Gastrocnemius medialis (tissue), 4 donors: ENCODE data around the gene TAS2R16. TPM values are rescaled to one million over a fixed set of nuclear protein-coding genes. Genes with fewer than 3 reads are reported as not detected.

Experiments
- ATAC-seq, 2 donors: fragments of 150-250 bp; one replicate each; pipeline ENCODE4 v1.9.1; 2016
- DNase-seq, 2 donors: peaks; one replicate each; pipeline ENCODE4 v3.0.0-alpha.2; 2019
- H3K27ac ChIP-seq, 4 donors: fragments of 200-600 bp; sonication (generic); 1 replicate in 1 of 4; 2 replicates in 3 of 4; pipeline ENCODE4 v1.5.1; 2016 to 2018; ENCODE audit warnings: mild to moderate bottlenecking in 2 of 4, moderate library complexity in 1 of 4
- H3K27me3 ChIP-seq, 3 donors: fragments of 200-600 bp; sonication (generic) in 2 of 3; 1 replicate in 1 of 3; 2 replicates in 2 of 3; pipeline versions ENCODE4 v1.5.1 to v1.6.0; 2016 to 2019; ENCODE audit warnings: mild to moderate bottlenecking in 1 of 3, moderate library complexity in 1 of 3
- H3K36me3 ChIP-seq, 2 donors: fragments of 200-600 bp; sonication (generic) in 1 of 2; one replicate each; pipeline ENCODE4 v1.5.1; 2017 to 2018
- H3K4me1 ChIP-seq, 2 donors: fragments of 200-600 bp; sonication (generic) in 1 of 2; one replicate each; pipeline ENCODE4 v1.5.1; 2016 to 2017; ENCODE audit warnings: mild to moderate bottlenecking in 2 of 2
- H3K4me3 ChIP-seq, 4 donors: fragments of 200-600 bp; sonication (generic) in 3 of 4; 1 replicate in 1 of 4; 2 replicates in 3 of 4; pipeline ENCODE4 v1.5.1; 2016 to 2019; ENCODE audit warnings: mild to moderate bottlenecking in 2 of 4
- H3K9me3 ChIP-seq, 3 donors: fragments of 200-600 bp; sonication (generic) in 2 of 3; 1 replicate in 1 of 3; 2 replicates in 2 of 3; pipeline ENCODE4 v1.5.1; 2016 to 2019
- POLR2A ChIP-seq, 2 donors: fragments of 450-650 bp; IDR thresholded peaks; one replicate each; pipeline ENCODE4 v1.6.1; 2017; ENCODE audit warnings: antibody characterized with exemption in 2 of 2, mild to moderate bottlenecking in 2 of 2, moderate library complexity in 2 of 2
- in situ Hi-C, 4 donors: fragments of 200-750 bp; cut with MboI; loops; one replicate each; pipeline versions ENCODE4 v1.15.0 to v1.8.0; 2017; ENCODE audit warnings: low sequenced_read_pairs in 4 of 4
- intact Hi-C: fragments of 100-400 bp; cut with DNase I; formaldehyde crosslinking; loops from one replicate; pipeline ENCODE4 v1.15.1; 2023; ENCODE audit warnings: low total_unique reads
- total RNA-seq, 4 donors: library from RNA; depleted of rRNA; stranded (reverse); fragments of >200 nt; gene quantifications; one replicate each; pipeline versions ENCODE4 v1.1.0 to v1.2.3, GENCODE V29; 2016
- TF ChIP-seq, protein P1 (sequence below), 5 experiments: fragments of 450-650 bp in 3 of 5; fragments of 200-600 bp in 2 of 5; sonication (generic) in 2 of 5; IDR thresholded peaks in 4 of 5; conservative IDR thresholded peaks in 1 of 5; 1 replicate in 4 of 5; 2 replicates in 1 of 5; pipeline ENCODE4 v1.5.1; 2016 to 2019; ENCODE audit warnings: antibody characterized with exemption in 5 of 5, mild to moderate bottlenecking in 3 of 5, moderate library complexity in 3 of 5

The TAS2R16 gene
- total RNA-seq, 4 donors from 2014 or later = not detected

- Histone ChIP-seq H3K27me3 (no peaks in the 10 kb centered on the region), H3K4me1 (no peaks in the 10 kb centered on the region), H3K9me3 (no peaks in the 10 kb centered on the region), H3K27ac (no peak overlapping the region), H3K4me3 (no peak overlapping the region), H3K36me3 (no peaks in the 10 kb centered on the region)
- intact Hi-C loops (no loop called here), in situ Hi-C loops (no loop called here)
- ATAC-seq (no peak), DNase-seq (no peak)
- TF ChIP-seq POLR2A (IDR thresholded peaks at IDR 0.05) = no peak
- TF ChIP-seq, protein P1, sequence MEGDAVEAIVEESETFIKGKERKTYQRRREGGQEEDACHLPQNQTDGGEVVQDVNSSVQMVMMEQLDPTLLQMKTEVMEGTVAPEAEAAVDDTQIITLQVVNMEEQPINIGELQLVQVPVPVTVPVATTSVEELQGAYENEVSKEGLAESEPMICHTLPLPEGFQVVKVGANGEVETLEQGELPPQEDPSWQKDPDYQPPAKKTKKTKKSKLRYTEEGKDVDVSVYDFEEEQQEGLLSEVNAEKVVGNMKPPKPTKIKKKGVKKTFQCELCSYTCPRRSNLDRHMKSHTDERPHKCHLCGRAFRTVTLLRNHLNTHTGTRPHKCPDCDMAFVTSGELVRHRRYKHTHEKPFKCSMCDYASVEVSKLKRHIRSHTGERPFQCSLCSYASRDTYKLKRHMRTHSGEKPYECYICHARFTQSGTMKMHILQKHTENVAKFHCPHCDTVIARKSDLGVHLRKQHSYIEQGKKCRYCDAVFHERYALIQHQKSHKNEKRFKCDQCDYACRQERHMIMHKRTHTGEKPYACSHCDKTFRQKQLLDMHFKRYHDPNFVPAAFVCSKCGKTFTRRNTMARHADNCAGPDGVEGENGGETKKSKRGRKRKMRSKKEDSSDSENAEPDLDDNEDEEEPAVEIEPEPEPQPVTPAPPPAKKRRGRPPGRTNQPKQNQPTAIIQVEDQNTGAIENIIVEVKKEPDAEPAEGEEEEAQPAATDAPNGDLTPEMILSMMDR (IDR thresholded peaks at IDR 0.05 in 4 of 5, conservative IDR thresholded peaks at IDR 0.05 in 1 of 5) = no peak
These were observed 8.1 kb upstream of the TAS2R16 start for GRCh38 chr7:123003539-123004126.

DNA sequence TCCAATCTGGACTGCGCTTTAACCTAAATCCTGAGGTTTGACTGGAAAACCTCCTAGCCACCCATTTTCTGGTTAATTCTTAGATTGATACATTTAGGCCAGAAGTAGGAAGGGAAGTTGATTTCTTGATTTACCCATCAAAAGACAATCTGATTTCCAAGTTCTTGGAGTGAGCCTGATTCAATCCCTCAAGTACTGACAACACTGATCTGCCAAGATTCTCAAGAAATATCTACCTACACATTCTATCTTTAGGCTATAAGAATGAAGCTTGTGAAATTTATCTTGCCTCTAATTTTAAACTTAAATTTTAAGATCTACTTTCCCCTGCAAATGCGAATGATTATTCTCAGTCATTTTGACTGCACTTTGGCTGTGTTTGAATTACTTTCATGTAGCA lies 5.9 kb downstream of the TAS2R16 start:
- TF ChIP-seq, protein P1 (IDR thresholded peaks at IDR 0.05 in 4 of 5, conservative IDR thresholded peaks at IDR 0.05 in 1 of 5) = no peak
- no peak for TF ChIP-seq POLR2A (IDR thresholded peaks at IDR 0.05)
- DNase-seq (no peak), ATAC-seq (no peak)
- Histone ChIP-seq H3K27me3 (no peaks in the 10 kb centered on the region), H3K4me1 (no peaks in the 10 kb centered on the region), H3K4me3 (no peak overlapping the region), H3K36me3 (no peaks in the 10 kb centered on the region), H3K9me3 (no peaks in the 10 kb centered on the region), H3K27ac (no peak overlapping the region)
- intact Hi-C loops (no loop called here), in situ Hi-C loops (no loop called here)

DNA sequence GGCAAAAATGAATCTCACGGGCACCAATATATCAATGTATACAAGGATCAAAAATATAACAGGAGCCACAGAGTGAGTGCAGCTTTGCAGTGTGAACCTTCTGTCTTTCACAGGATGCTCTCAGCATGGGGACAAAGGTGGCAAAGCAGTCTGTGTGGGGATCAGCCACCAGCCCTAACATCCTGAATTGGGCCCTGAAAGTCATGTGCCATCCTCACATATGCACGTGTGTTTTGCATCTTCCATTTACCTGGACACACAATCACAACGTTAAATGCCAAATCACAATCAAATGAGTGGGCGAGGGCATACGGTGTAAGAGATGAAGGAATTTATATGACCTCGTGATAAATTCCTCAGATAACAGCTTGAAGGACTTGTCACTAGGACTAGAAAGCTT lies 6.5 kb downstream of the TAS2R16 start:
- intact Hi-C loops = no loop called here
- Histone ChIP-seq H3K4me3 (no peak overlapping the region), H3K36me3 (no peaks in the 10 kb centered on the region), H3K9me3 (no peaks in the 10 kb centered on the region), H3K27ac (no peak overlapping the region), H3K4me1 (no peaks in the 10 kb centered on the region), H3K27me3 (no peaks in the 10 kb centered on the region)
- no peak for TF ChIP-seq POLR2A (IDR thresholded peaks at IDR 0.05)
- TF ChIP-seq, protein P1 (IDR thresholded peaks at IDR 0.05 in 4 of 5, conservative IDR thresholded peaks at IDR 0.05 in 1 of 5) = no peak
- DNase-seq (no peak), ATAC-seq (no peak)
- in situ Hi-C loops = no loop called here

- H3K27me3 ChIP-seq = no peaks in the 10 kb centered on the region
- no peaks in the 10 kb centered on the region for H3K9me3 ChIP-seq
- no peaks in the 10 kb centered on the region for H3K36me3 ChIP-seq
- TF ChIP-seq, protein P1 (IDR thresholded peaks at IDR 0.05 in 4 of 5, conservative IDR thresholded peaks at IDR 0.05 in 1 of 5) = no peak
- in situ Hi-C loops = no loop called here
- no peaks in the 10 kb centered on the region for H3K4me1 ChIP-seq
- DNase-seq (no peak), ATAC-seq (no peak)
- intact Hi-C loops = no loop called here
- H3K27ac ChIP-seq = no peak overlapping the region
- H3K4me3 ChIP-seq = no peak overlapping the region
These were observed 7.2 kb downstream of the TAS2R16 start for GRCh38 chr7:122988333-122988732.

- H3K36me3 ChIP-seq = no peaks in the 10 kb centered on the region
- no peaks in the 10 kb centered on the region for H3K9me3 ChIP-seq
- no peaks in the 10 kb centered on the region for H3K4me1 ChIP-seq
- intact Hi-C loops (no loop called here), in situ Hi-C loops (no loop called here)
- no peak for TF ChIP-seq POLR2A (IDR thresholded peaks at IDR 0.05)
- TF ChIP-seq, protein P1 (IDR thresholded peaks at IDR 0.05 in 4 of 5, conservative IDR thresholded peaks at IDR 0.05 in 1 of 5) = no peak
- H3K4me3 ChIP-seq = no peak overlapping the region
- H3K27me3 ChIP-seq = no peaks in the 10 kb centered on the region
- no peak overlapping the region for H3K27ac ChIP-seq
- ATAC-seq (no peak), DNase-seq (no peak)
These were observed 8.0 kb downstream of the TAS2R16 start for GRCh38 chr7:122987463-122987862.
